Stimulated activated CD8-positive, alpha-beta memory T cell treated with anti-CD3 and anti-CD28 coated beads, Interleukin-7, amount 100 ng/mL, for 4 hours (primary cell): ENCODE results near the gene MMP11.

Experiments used
- DNase-seq, 2 donors: peaks; one replicate each; pipeline ENCODE4 v3.0.0-alpha.2; 2020; ENCODE audit warnings: low read depth in 2 of 2

MMP11 gene

GRCh38 chr22:23759566-23759965 is 13.1 kb upstream of the MMP11 start:
- no peak for DNase-seq

- DNase-seq, result no peak
These were observed 12.6 kb upstream of the MMP11 start for GRCh38 chr22:23760056-23760455.

- DNase-seq, result no peak
These were observed 9.6 kb upstream of the MMP11 start, which contains the start of gene C22orf15 for GRCh38 chr22:23762842-23763578. C22orf15 (plus strand) TSS chr22:23762990; CDS start chr22:23763307, 317 bp downstream.

- peak in 1 of 2 donors; percentile 52 for DNase-seq
These were observed 9.1 kb upstream of the MMP11 start for GRCh38 chr22:23763579-23763945.

GRCh38 chr22:23763954-23764353 is 8.7 kb upstream of the MMP11 start:
- DNase-seq, result no peak

- DNase-seq, result no peak
These were observed 7.5 kb upstream of the MMP11 start for GRCh38 chr22:23764899-23765881.

- no peak for DNase-seq
These were observed 5.4 kb upstream of the MMP11 start for GRCh38 chr22:23767303-23767672.

GRCh38 chr22:23767673-23768548 is 4.7 kb upstream of the MMP11 start, which contains the start of gene CHCHD10:
CHCHD10 (minus strand) TSS chr22:23767972; CDS start chr22:23767874, 98 bp downstream.
- DNase-seq, result peak; percentile 38 to 68

GRCh38 chr22:23769321-23769965 is 3.2 kb upstream of the MMP11 start:
- no peak for DNase-seq

- DNase-seq, result no peak
These were observed 367 bp upstream of the MMP11 start for GRCh38 chr22:23772315-23772648.

GRCh38 chr22:23773483-23774113 is 949 bp downstream of the MMP11 start:
- no peak for DNase-seq

- DNase-seq, result no peak
These were observed 1.7 kb downstream of the MMP11 start for GRCh38 chr22:23774114-23774921.

GRCh38 chr22:23774922-23775436 is 2.3 kb downstream of the MMP11 start:
- no peak for DNase-seq

- no peak for DNase-seq
These were observed 3.2 kb downstream of the MMP11 start for GRCh38 chr22:23775779-23776375.

GRCh38 chr22:23777776-23778576 is 5.3 kb downstream of the MMP11 start:
- DNase-seq, result no peak

- DNase-seq, result no peak
These were observed 5.9 kb downstream of the MMP11 start for GRCh38 chr22:23778577-23778900.

GRCh38 chr22:23779083-23779482 is 6.4 kb downstream of the MMP11 start:
- DNase-seq, result no peak

GRCh38 chr22:23779731-23780130 is 7.1 kb downstream of the MMP11 start:
- no peak for DNase-seq
